Breast epithelium (tissue), 3 donors: ENCODE results near the gene ZMYND11.

Experiments
- CTCF ChIP-seq, 3 donors: fragments of 450-650 bp; IDR thresholded peaks; one replicate each; pipeline ENCODE4 v1.5.1; 2016 to 2017; ENCODE audit warnings: antibody characterized with exemption in 3 of 3, mild to moderate bottlenecking in 3 of 3, moderate library complexity in 3 of 3
- POLR2A ChIP-seq: fragments of 450-650 bp; IDR thresholded peaks from one replicate; pipeline ENCODE4 v1.6.1; 2016; ENCODE audit warnings: antibody characterized with exemption, mild to moderate bottlenecking, moderate library complexity
- POLR2AphosphoS5 ChIP-seq, 3 donors: sonication (generic); formaldehyde crosslinking; IDR thresholded peaks; one replicate each; pipeline ENCODE4 v1.6.1; 2017; ENCODE audit warnings: antibody characterized with exemption in 3 of 3

GRCh38 chr10:219731-220472, 84.6 kb downstream of the ZMYND11 start:
- TF ChIP-seq POLR2A = no peak
- TF ChIP-seq CTCF (IDR thresholded peaks at IDR 0.05) = no peak
- TF ChIP-seq POLR2AphosphoS5 (IDR thresholded peaks at IDR 0.05) = no peak
